ENCODE measurements around the gene SPDYE2B.
"Not testable (repeated sequence)": the region's sequence is repeated elsewhere in the genome, so short reads cannot be mapped to it uniquely, and the experiment has no call there.

SPDYE2B gene

GRCh38 chr7:102643404-102643803, 6.7 kb upstream of the SPDYE2B start:
- DNase-seq: not testable (repeated sequence)

- DNase-seq: not testable (repeated sequence)
These were observed 2.3 kb upstream of the SPDYE2B start for GRCh38 chr7:102647813-102648212.

GRCh38 chr7:102664765-102665164, 14.6 kb downstream of the SPDYE2B start:
- not testable (repeated sequence) for DNase-seq

- not testable (repeated sequence) for DNase-seq
These were observed 16.7 kb downstream of the SPDYE2B start for GRCh38 chr7:102666850-102667249.

- not testable (repeated sequence) for DNase-seq
These were observed 17.4 kb downstream of the SPDYE2B start for GRCh38 chr7:102667523-102667922.

- not testable (repeated sequence) for DNase-seq
These were observed 21.2 kb downstream of the SPDYE2B start, which contains the start of gene POLR2J2 for GRCh38 chr7:102671166-102671955. POLR2J2 (minus strand) TSS chr7:102671663; CDS start chr7:102671601, 62 bp downstream.

GRCh38 chr7:102671956-102672307, 21.8 kb downstream of the SPDYE2B start:
- DNase-seq: not testable (repeated sequence)

- not testable (repeated sequence) for DNase-seq
These were observed 23.4 kb downstream of the SPDYE2B start for GRCh38 chr7:102673447-102674067.

- DNase-seq: not testable (repeated sequence)
These were observed 25.4 kb downstream of the SPDYE2B start for GRCh38 chr7:102675545-102675944.

GRCh38 chr7:102680780-102681179, 30.7 kb downstream of the SPDYE2B start:
- not testable (repeated sequence) for DNase-seq

GRCh38 chr7:102682560-102682959, 32.4 kb downstream of the SPDYE2B start:
- not testable (repeated sequence) for DNase-seq

- not testable (repeated sequence) for DNase-seq
These were observed 38.3 kb downstream of the SPDYE2B start for GRCh38 chr7:102688299-102689036.

GRCh38 chr7:102689436-102690282, 39.5 kb downstream of the SPDYE2B start:
- peak; percentile 41 for DNase-seq

- not testable (repeated sequence) for DNase-seq
These were observed 40.5 kb downstream of the SPDYE2B start for GRCh38 chr7:102690602-102691001.

- DNase-seq: not testable (repeated sequence)
These were observed 43.9 kb downstream of the SPDYE2B start for GRCh38 chr7:102694008-102694407.

- DNase-seq: not testable (repeated sequence)
These were observed 45.0 kb downstream of the SPDYE2B start for GRCh38 chr7:102695033-102695552.

GRCh38 chr7:102696009-102696408, 45.9 kb downstream of the SPDYE2B start:
- DNase-seq: not testable (repeated sequence)

- DNase-seq: not testable (repeated sequence)
These were observed 47.8 kb downstream of the SPDYE2B start for GRCh38 chr7:102697642-102698512.

GRCh38 chr7:102698962-102699750, 49.0 kb downstream of the SPDYE2B start:
- DNase-seq: not testable (repeated sequence)
